HL-60/S4 treated with phorbol 12-myristate 13-acetate at 8.2 ng/mL for 4 days and 3 days (cell line): ENCODE data around the gene TRIM66.

Source experiments
- in situ Hi-C: fragments of 300-500 bp; cut with MboI; formaldehyde crosslinking; loops from 2 replicates; pipeline ENCODE4 v1.15.0; 2022; ENCODE audit warnings: low sequenced_read_pairs

The TRIM66 gene, protein sequence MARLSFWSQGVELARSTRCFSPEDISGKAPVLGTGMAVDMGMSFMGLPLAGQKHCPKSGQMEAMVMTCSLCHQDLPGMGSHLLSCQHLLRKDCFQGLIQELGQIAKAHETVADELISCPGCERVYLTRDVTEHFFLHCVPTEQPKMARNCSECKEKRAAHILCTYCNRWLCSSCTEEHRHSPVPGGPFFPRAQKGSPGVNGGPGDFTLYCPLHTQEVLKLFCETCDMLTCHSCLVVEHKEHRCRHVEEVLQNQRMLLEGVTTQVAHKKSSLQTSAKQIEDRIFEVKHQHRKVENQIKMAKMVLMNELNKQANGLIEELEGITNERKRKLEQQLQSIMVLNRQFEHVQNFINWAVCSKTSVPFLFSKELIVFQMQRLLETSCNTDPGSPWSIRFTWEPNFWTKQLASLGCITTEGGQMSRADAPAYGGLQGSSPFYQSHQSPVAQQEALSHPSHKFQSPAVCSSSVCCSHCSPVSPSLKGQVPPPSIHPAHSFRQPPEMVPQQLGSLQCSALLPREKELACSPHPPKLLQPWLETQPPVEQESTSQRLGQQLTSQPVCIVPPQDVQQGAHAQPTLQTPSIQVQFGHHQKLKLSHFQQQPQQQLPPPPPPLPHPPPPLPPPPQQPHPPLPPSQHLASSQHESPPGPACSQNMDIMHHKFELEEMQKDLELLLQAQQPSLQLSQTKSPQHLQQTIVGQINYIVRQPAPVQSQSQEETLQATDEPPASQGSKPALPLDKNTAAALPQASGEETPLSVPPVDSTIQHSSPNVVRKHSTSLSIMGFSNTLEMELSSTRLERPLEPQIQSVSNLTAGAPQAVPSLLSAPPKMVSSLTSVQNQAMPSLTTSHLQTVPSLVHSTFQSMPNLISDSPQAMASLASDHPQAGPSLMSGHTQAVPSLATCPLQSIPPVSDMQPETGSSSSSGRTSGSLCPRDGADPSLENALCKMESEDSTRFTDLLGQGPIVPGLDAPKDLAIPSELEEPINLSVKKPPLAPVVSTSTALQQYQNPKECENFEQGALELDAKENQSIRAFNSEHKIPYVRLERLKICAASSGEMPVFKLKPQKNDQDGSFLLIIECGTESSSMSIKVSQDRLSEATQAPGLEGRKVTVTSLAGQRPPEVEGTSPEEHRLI (N-terminal part only)

DNA sequence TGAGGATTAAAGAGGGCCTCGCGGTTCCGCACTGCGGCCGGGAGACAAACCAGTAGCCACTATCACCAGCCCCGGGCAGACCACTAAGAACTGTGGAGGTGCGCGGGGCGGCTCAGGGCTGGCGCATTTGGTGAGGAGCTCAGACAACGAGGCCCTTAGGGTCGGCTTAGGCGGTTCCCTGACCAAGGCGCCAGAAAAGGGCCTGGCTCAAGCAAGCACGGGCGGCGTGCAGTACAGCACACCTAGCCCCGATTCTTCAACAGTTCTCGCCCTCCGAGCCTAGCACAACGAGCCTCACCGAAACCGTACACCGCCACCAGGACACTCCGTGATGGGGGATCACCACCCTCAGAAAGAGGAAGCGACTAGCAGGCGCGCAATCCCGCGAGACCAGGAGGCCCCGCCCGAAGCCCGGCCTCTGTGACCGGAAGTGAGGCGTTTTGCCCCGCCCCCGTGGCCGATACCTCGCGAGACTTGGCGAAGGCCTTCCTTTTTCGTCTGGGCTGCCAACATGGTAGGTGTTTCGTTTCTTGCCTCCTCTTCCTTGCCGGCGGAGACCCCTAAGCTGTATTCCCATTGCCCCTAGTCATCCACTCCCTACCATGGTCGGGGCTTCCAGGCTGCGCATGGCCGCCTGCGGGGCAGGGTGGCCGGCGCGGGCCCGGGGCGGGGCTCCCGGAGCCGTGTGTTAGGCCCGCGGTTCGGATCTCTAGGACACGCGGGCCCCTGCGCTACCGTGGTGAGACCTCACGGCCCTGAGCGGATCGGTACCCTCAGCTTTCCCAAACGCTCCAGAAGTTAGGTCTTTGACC is at the start of gene TRIM66, which contains the start of gene RPL27A:
TRIM66 (minus strand) TSS at position 363 of the 812 bp plus-strand sequence. CDS start 10,391 bp downstream, outside the sequence.
RPL27A (plus strand) TSS at position 490 of the 812 bp plus-strand sequence; CDS start at position 512, 22 bp downstream.
- in situ Hi-C loops = no loop called here

- in situ Hi-C loops = no loop called here
Measured at GRCh38 chr11:8731647-8732323, 49.3 kb upstream of the TRIM66 start.

DNA sequence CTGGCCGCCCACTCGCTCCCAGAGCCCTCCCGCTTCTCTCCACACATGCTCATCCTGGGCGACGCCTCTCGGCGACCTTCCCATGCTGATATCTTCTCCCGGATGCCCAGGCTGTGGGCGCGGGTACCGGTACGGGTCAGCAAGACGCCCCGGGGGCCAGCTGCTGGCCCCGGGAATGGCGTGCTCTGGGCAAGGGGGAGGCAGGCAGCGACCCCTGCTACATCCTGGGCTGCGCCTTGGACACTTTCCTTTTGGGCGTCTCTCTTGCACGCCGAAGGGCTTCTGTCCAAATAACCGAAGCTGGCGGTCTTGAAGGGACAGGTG is 48.2 kb upstream of the TRIM66 start:
- in situ Hi-C loops = no loop called here

- in situ Hi-C loops = no loop called here
Measured at GRCh38 chr11:8729837-8730696, 47.6 kb upstream of the TRIM66 start.

DNA sequence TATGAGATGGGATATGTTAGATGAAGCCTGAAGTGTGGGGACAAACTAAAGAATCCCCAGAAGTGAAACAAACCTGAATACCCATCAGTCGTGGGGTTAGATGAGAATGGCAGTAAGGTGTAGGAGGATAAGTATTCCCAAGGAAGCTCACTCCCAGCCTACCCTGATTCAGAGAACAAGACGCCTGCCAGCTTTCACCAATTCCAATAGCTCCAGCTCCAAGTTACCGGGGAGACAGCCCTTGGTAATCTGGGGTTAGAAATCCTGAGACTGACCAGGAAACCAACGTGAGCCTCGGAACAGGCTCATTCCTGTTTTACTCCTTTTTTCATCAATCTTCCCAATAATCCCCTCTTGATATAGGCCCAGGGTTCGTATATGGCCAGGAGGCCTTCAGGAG is 46.6 kb upstream of the TRIM66 start:
- in situ Hi-C loops = no loop called here

DNA sequence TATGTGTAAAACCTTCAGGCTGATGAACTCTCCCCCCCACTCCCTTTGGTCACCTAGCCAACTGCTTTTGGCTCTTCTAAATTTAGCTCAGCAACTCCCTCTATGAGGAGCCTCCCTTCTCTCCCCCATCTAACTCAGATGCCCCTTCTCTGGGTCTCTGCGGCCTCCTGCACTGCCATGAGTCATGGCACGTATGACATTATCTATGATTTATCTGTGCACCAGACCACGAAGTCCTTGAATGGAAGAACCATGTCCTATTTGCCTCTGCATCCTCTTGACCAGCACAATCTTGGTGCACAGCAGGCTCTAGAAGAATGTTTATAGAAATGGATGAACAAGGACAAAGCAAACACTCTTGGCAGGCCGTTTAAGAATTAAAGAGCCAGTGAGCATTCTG is 46.1 kb upstream of the TRIM66 start:
- in situ Hi-C loops = no loop called here

DNA sequence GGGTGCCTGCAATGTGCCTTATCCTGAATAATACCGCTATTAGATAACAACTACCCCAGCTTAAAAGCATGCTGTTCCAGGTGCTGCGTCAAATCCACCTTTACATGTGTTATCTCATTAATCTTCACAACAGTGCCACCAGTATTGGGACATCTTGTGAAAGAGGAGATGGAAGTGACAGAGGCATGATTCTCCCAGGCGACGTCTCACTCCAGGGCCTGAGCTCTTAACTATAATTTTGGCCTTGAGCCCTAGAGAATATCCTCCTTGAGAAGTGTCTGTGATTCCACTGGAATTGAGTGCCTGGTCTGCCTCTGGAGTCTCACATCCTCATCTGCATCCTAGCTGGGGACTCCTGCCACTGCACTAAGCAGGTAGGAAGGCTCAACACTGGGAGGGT is 43.9 kb upstream of the TRIM66 start:
- in situ Hi-C loops = no loop called here

DNA sequence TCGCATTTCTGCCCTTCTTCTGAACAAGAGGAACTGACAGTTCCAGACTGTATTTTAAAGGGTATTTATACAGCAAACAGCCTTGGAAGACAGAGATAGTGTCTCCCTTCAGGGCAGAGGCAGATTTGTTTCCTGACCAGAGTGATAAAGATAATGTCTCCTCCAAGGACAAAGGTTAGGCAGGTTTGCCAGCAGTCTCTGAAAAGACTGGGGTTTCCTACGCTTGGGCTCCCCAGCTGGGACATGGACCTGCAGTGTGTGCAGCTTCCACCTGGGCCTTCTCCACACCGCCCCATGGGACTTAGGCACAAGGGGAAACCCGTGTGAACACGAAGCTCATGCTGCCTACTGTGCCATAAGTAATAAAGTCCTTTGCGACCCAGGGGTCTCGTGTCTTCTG is 42.2 kb upstream of the TRIM66 start:
- in situ Hi-C loops = no loop called here

GRCh38 chr11:8723711-8724110 is 41.2 kb upstream of the TRIM66 start:
- in situ Hi-C loops = no loop called here

DNA sequence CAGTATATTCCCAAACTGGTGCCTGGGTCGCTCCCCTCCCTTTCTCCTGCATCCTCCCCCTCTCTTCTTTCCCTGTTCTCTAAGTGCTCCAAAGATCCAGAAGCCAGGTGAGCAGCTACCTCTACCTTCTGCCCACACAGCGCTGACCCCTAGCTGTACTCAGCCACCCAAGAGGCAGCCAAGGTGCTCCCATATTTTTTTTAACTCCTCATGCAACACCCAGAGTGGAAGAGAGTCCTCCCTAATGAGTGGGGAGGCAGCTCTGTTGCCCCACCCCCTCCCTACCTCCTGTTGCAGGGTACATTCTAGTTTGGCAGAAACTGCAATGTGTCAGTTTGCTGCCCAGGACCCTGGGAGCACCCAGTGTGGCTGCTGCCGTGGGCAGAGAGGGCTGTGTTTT is 40.3 kb upstream of the TRIM66 start:
- in situ Hi-C loops = no loop called here

DNA sequence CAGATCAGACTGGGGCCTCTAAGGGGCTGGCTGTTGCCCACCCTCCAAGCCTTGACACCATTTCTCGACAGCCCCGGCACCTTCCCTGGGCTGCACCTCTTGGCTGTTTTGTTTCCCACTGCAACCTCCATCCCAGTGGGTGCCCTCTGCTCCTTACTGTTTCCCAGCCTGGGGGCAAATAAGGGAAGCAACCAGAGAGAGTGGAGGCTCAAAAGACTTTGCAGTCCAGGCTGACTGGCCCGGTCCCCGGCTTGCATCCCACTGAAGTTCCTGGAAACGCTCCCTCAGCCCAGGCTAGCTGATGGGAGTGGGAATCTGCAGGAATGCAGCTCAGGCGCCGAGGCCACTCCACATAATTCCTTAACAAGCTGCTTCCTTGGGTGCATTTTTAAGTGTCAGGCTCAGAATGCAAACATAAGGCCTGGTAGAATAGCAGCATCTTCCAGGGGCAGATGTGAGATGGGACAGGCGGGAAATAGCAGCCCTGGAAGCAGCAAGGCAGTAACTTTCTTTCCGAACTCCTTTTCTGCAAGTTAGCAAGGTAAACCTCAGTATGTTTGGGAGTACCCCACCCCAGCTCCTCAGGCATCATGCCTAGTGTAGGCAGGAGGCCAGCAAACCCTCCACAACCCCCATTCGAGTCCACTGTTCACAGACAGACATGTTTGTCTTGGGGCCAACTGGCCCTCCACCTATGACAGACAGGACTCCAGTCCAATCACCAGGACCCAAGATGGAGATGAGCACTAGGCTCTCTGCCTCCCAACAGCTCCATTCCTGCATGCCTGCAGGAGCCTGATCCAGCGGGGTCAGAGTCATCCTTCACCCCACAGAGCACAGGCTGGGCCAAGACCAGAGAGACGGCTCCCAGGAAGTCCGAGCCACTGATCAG is 39.4 kb upstream of the TRIM66 start:
- in situ Hi-C loops = no loop called here

DNA sequence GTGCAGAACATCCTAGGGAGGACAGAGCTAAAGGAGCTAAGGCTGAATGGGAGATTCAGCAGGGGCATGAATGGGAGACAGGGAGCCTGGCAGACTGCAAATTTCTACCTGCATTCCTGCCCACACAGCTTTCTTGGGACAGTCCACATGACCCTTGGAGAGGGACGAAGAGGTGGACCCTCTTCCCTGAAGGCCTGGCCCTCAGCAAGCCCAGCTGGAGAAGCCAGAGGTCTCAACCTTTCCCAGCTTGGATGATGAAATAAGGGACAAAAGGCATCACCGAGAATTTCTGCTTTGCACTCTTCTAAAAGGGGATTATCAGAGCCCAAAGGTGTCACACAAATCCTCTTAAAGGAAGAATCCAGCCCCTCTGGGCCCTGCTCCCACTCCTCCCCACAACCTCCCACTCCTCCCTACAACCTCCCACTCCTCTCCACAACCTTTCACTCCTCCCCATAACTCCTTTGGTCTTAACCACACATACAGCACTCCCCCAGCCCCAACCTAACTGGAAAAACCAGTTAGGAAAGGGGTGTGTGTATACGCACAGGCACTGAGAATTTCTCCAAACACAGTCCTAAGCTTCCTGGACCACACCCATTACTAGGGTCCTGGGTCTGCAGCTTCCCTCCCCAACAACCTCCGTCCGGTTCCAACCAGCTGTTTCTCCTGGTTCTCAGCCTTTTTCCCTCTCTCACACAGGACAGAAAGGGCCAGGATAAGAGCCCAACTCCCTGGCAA is 38.6 kb upstream of the TRIM66 start:
- in situ Hi-C loops = no loop called here

DNA sequence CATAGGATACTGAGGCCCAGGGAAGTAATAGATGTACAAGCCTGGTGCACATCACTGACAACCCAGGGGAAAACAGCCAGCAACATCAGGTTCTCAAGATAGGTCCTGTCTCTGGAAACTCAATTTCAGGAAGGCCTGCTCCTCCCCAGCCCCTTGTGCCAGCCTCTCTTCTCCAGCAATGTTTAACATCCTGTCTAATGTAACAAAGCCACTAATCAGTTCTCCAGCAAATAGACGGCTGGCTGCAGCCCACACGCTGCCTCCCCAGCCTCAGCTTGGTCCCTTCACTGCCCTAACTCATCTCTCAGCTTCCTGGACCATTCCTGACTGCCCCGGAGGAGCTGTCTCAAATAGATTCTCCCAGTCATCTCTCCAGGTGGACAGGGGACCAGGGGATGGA is 37.9 kb upstream of the TRIM66 start:
- in situ Hi-C loops = no loop called here

- in situ Hi-C loops = no loop called here
Measured at GRCh38 chr11:8719721-8720120, 37.3 kb upstream of the TRIM66 start.

- in situ Hi-C loops = no loop called here
Measured at GRCh38 chr11:8719211-8719649, 36.8 kb upstream of the TRIM66 start.

- in situ Hi-C loops = no loop called here
Measured at GRCh38 chr11:8717876-8718753, 35.6 kb upstream of the TRIM66 start.

- in situ Hi-C loops = no loop called here
Measured at GRCh38 chr11:8717544-8717875, 35.0 kb upstream of the TRIM66 start.
